Colonic mucosa (tissue), 4 donors: ENCODE data around the gene PRSS53. TPM values are rescaled to one million over a fixed set of nuclear protein-coding genes. Genes with fewer than 3 reads are reported as not detected.

Experiments used
- DNase-seq: peaks from one replicate; pipeline ENCODE4 v3.0.0-alpha.2; 2020
- H3K27ac ChIP-seq: fragments of 200-600 bp; one replicate; pipeline ENCODE4 v1.8.0; 2021
- H3K27me3 ChIP-seq: fragments of 200-600 bp; one replicate; pipeline ENCODE4 v1.8.0; 2021
- H3K36me3 ChIP-seq: fragments of 200-600 bp; one replicate; pipeline ENCODE4 v1.8.0; 2021
- H3K4me1 ChIP-seq: fragments of 200-600 bp; one replicate; pipeline ENCODE4 v1.8.0; 2021; ENCODE audit warnings: mild to moderate bottlenecking
- H3K4me3 ChIP-seq: fragments of 200-600 bp; one replicate; pipeline ENCODE4 v1.8.0; 2021
- H3K9ac ChIP-seq, 2 donors: one replicate each; pipeline ENCODE4 v1.7.0; 2013; ENCODE audit warnings: control low read depth in 2 of 2, low read depth in 2 of 2, low read length in 2 of 2
- H3K9me3 ChIP-seq: fragments of 200-600 bp; one replicate; pipeline ENCODE4 v1.8.0; 2021
- intact Hi-C: fragments of 100-400 bp; cut with DNase I; formaldehyde crosslinking; loops from one replicate; pipeline ENCODE4 v1.14.1; 2022
- total RNA-seq, 2 donors: library from RNA; stranded (reverse); fragmentation: NEBNext Ultra II Directional in 1 of 2; extraction: Animal tissue kit (Norgen Biotek cat#: 25700) in 1 of 2; gene quantifications; one replicate each; pipeline ENCODE4 v1.2.1, GENCODE V29; 2021
- TF ChIP-seq, protein P1 (sequence below): fragments of 200-600 bp; IDR thresholded peaks from one replicate; pipeline ENCODE4 v1.8.0; 2022; ENCODE audit warnings: antibody characterized with exemption, mild to moderate bottlenecking
- donor health status: healthy.
- donor health status: DM: no; HTN: no; CAD: no.
- donor health status: DM: no; HTN: no; CAD: no.

The PRSS53 gene
- total RNA-seq, 2 donors from 2014 or later = 0.77 to 2.6 TPM

DNA sequence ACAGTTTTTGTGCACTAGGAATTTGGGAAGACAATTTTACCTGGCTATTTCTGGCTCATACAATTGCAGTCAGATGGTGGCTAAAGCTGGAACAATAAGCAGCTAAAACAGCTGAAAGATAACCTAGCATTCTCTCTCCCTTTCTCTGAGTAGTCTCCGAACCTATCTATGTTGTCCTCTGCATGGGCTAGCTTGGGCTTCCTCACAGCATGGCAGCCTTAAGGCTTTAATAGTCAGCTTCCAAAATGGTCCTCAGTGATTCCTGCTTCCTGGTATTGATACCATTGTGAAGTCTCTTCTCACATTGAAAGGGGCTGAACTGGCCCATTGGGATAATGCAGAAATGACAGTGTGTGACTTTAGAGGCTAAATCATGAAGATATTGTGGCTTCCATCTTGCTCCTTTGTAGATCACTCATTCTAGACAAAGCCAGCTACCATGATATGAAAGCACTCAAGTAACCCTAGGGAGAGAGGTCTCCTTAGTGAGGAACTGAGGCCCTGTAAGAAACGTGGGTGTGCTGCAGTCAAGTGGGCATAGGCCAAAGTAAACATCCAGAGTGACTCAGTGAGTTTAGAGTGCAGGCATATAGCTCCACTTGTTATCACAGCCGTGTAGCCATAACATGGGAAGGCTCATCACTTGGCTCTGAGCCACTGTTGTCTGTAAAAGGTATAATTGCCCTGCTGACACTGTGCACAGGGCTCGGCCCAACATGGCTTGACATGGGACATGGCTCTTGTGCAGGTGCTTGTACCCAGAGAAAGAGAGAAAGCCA, 11.3 kb upstream of the PRSS53 start:
- no peaks in the 10 kb centered on the region for H3K9me3 ChIP-seq
- DNase-seq = no peak
- TF ChIP-seq, protein P1, sequence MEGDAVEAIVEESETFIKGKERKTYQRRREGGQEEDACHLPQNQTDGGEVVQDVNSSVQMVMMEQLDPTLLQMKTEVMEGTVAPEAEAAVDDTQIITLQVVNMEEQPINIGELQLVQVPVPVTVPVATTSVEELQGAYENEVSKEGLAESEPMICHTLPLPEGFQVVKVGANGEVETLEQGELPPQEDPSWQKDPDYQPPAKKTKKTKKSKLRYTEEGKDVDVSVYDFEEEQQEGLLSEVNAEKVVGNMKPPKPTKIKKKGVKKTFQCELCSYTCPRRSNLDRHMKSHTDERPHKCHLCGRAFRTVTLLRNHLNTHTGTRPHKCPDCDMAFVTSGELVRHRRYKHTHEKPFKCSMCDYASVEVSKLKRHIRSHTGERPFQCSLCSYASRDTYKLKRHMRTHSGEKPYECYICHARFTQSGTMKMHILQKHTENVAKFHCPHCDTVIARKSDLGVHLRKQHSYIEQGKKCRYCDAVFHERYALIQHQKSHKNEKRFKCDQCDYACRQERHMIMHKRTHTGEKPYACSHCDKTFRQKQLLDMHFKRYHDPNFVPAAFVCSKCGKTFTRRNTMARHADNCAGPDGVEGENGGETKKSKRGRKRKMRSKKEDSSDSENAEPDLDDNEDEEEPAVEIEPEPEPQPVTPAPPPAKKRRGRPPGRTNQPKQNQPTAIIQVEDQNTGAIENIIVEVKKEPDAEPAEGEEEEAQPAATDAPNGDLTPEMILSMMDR = no peak
- H3K36me3 ChIP-seq = no peaks in the 10 kb centered on the region
- no peak overlapping the region for H3K9ac ChIP-seq
- no peaks in the 10 kb centered on the region for H3K4me1 ChIP-seq
- intact Hi-C loops = loop anchor here (10.0 kb wide), 1 partner anchor 55 kb away; the partner anchor contains the start of gene PRSS36
- H3K27me3 ChIP-seq = no peaks in the 10 kb centered on the region
- no peak overlapping the region for H3K27ac ChIP-seq
- no peak overlapping the region for H3K4me3 ChIP-seq

DNA sequence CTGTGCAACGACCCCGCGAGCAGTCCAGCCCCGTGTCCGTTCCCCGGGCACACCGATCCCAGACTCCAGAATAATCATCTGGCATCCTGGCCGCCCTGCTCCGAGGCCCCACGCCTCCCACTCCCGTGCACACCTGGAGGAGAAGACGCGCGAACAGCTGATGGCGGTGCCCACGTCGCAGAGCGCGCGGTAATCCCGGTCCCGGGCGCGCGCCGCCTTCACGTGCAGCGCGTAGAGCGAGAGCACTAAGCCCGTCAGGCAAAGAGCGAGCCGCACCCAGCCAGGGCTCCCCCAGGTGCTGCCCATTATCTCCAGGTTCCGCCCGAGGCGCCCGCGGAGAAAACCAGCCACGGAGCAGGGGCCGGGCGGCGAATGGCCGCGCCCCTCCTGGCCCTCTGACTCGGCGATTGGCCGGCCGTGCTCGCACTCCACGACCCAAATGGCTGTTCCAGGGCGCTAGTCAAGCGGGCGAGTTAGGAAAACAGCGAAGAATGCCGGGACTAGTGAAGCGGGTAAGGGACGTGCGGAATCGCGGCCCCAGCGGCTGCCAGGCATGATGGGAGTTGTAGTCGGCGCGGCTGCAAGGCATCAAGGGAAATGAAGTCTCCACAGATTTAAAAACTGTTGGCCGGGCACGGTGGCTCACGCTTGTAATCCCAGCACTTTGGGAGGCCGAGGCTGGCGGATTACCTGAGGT, 5.8 kb upstream of the PRSS53 start, which contains the start of gene VKORC1:
Gene VKORC1 (minus strand): TSS at position 374 of the 697 bp plus-strand sequence. CDS start 68 bp downstream, at position 306.
- Histone ChIP-seq H3K36me3 (no peaks in the 10 kb centered on the region), H3K4me3 (peak within 1 kb of the TSS; percentile 73)
- intact Hi-C loops = loop anchor here (10.0 kb wide), 1 partner anchor 60 kb away; the partner anchor contains the start of gene PRSS36

DNA sequence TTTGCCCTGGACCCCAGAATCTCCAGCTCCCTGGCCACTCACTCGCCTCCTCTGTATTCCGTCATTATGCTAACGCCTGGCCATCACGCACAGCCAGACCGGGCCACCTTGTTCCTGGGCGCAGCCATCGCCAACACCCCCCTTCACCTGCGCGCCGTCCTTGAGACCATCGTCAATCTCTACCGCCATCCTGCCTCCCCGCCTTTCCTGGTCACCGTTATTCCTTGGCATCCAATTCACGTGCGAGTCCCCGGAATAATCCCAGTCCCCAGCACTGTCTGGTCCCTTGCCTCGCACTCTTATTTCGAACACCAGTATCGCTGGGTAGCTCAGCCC, 5.3 kb upstream of the PRSS53 start:
- Histone ChIP-seq H3K27ac (peak overlapping the region; percentile 85), H3K27me3 (no peaks in the 10 kb centered on the region), H3K9ac (peak overlapping the region; percentile 82 to 89), H3K4me1 (peaks cover 8% of the 10 kb centered on the region), H3K4me3 (peak overlapping the region; percentile 73), H3K36me3 (no peaks in the 10 kb centered on the region), H3K9me3 (no peaks in the 10 kb centered on the region)
- peak; percentile 33 for DNase-seq
- TF ChIP-seq, protein P1 = no peak
- intact Hi-C loops = loop anchor here (10.0 kb wide), 1 partner anchor 61 kb away; the partner anchor contains the start of gene PRSS36

More for the DNA sequence above, 5.8 kb upstream of the PRSS53 start, which contains the start of gene VKORC1:
- Histone ChIP-seq H3K27me3 (no peaks in the 10 kb centered on the region), H3K9me3 (no peaks in the 10 kb centered on the region), H3K4me1 (peaks cover 8% of the 10 kb centered on the region), H3K27ac (peak within 1 kb of the TSS; percentile 85), H3K9ac (peak within 1 kb of the TSS; percentile 82 to 89)
- TF ChIP-seq, protein P1 = no peak
- DNase-seq = peak; percentile 97

DNA sequence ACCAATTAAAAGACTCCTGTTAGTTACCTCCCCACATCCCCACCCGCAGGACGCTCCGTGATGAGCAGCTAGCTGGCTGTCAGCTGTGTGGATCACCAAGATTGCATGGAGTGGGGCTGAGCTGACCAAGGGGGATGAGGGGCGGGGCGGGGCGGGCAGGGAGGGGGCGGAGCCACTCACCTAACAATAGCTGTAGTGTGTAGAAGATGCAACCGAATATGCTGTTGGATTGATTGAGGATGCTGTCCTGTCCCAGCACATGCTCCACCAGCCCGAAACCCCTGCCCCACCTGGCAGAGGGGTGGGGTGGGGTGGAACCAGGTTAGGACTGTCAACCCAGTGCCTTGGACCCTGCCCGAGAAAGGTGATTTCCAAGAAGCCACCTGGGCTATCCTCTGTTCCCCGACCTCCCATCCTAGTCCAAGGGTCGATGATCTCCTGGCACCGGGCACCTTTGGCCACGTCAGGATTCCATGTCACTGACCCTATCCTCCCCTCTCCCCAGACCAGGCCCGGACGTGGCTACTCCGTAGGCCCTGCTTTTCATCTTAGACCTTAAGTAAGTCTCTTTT, 4.5 kb upstream of the PRSS53 start:
- Histone ChIP-seq H3K4me1 (peaks cover 8% of the 10 kb centered on the region), H3K27ac (no peak overlapping the region), H3K9me3 (no peaks in the 10 kb centered on the region), H3K4me3 (no peak overlapping the region), H3K27me3 (no peaks in the 10 kb centered on the region), H3K36me3 (no peaks in the 10 kb centered on the region), H3K9ac (no peak overlapping the region)
- intact Hi-C loops = loop anchor here (10.0 kb wide), 1 partner anchor 62 kb away; the partner anchor contains the start of gene PRSS36
- TF ChIP-seq, protein P1 = no peak
- DNase-seq = peak; percentile 34

DNA sequence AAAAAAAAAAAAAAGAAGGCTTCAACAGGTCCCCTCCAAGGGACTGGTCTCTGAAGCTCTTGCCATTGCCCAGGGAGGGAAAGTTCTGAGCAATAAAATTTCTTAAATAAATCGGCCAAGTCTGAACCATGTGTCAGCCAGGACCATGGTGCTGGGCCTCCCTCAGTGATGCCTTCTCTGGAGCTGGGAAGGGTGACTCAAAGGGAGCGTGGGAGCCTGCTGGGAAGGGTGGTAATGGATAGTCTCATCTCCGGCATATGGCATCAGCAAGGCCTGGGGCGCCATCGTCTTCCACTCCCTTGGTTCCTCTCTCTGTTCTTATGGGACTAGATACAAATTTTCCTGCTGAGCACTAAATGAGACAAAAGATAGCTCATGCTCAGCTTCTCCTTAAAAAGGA, 3.6 kb upstream of the PRSS53 start:
- Histone ChIP-seq H3K9me3 (no peaks in the 10 kb centered on the region), H3K27ac (no peak overlapping the region), H3K36me3 (no peaks in the 10 kb centered on the region), H3K9ac (peak overlapping the region in 1 of 2 donors; percentile 8), H3K27me3 (no peaks in the 10 kb centered on the region), H3K4me3 (no peak overlapping the region), H3K4me1 (peaks cover 8% of the 10 kb centered on the region)
- intact Hi-C loops = loop anchor here (10.0 kb wide), 1 partner anchor 62 kb away; the partner anchor contains the start of gene PRSS36
- TF ChIP-seq, protein P1 = no peak
- no peak for DNase-seq
